Measurements from ENCODE around the gene VAT1.
"Not testable (repeated sequence)": the region's sequence is repeated elsewhere in the genome, so short reads cannot be mapped to it uniquely, and the experiment has no call there.

Gene VAT1

DNA sequence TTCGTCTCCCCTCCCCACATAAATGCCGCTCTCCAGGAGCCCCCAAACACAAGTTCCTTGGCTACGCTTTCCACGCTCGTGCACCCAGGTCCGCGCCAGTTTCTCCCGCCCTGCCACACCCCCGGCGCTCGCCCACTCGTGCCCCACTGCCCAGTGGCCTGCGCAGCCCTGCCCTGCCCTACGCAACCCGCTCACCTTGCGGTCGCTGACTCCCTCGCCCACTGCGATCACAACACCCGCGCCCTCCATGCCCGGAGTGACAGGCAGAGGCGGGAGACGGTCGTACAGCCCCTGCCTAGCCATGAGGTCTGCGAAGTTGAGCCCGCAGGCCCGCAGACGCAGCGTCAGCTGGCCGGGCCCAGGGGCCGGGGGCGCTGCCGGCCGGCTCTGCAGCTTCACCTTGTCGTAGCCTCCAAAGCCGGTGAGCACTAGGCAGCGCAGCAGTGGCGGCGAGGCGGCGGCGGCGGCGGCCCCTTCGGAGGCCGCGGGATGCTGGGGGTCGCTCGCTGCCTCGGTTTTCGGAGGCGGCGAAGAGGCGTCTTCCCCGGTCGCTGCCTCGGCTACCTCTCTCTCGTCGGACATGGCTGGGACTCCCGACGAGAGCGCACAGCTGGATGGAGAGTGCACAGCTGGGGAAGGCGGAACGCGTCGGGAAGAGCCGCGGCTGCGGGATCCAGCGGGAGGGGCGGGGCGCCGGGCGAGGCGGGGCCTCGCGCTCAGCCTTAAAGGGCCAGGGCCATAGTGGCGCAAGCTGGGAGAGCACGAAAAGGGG lies at the start of gene VAT1:
TSS of gene VAT1 (minus strand) at position 645 of the 772 bp plus-strand sequence. CDS start at position 582, 63 bp downstream.
- DNase-seq = peak; percentile 74

DNA sequence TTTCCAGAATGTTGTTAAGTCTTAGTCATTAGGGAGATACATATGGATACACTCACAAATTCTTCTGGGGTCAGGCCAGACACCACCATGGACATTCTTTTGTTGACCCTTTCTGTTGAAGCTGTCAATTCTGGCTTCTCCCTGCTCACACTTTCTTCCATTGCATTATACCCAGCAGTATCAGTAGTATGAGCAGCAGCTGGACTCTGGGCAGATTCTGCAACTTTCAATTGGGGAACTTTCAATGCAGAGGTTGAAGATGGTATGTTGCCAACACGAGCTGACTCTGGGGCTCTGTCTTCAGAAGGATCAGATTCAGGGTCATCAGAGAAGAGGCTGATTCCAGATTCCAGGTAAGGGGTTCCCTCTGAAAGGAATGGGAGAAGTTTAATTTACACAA lies 48.7 kb upstream of the VAT1 start:
- no peak for DNase-seq

DNA sequence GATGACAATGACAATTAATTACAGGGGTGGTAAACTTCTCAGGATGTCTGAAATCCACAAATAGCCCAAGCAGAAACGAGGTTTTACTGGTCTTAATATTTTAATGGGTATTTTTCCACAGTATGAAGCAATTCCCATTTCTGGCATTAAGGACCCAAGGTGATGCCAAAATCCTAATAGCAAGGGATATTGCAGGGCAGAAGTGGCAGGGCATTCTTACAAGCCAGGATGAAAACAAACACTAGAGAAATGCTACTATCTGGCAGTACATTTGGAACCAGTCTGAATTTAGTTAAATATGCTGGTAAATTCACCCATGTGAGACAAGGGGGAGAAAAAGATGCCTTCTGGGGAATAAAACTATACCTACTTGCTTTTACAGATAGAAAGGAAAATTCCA lies 48.1 kb upstream of the VAT1 start:
- no peak for DNase-seq

DNA sequence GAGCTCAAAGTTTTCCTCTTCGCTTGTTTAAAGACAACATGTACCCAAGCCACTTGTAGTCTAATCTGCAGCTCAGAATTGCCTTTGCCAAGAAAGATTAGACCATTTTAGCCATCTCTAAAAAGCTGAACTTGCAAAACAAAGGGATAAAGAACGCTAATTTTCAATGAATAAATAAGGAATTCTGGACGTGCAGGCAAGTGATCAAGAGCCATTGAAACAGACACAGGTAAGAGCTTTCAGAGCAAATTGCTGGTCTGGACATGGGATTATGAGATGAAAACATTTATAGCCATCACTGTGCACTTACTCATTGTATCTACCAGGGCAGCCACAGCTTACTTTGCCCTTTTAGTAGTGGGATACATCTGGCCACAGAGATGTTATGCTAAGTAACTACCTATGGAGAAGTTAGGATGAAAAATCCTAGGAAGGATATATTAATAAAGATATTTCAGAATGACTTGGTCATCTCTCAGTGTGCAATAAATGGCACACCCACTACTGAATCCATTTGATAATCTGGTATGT lies 47.2 kb upstream of the VAT1 start:
- DNase-seq = no peak

DNA sequence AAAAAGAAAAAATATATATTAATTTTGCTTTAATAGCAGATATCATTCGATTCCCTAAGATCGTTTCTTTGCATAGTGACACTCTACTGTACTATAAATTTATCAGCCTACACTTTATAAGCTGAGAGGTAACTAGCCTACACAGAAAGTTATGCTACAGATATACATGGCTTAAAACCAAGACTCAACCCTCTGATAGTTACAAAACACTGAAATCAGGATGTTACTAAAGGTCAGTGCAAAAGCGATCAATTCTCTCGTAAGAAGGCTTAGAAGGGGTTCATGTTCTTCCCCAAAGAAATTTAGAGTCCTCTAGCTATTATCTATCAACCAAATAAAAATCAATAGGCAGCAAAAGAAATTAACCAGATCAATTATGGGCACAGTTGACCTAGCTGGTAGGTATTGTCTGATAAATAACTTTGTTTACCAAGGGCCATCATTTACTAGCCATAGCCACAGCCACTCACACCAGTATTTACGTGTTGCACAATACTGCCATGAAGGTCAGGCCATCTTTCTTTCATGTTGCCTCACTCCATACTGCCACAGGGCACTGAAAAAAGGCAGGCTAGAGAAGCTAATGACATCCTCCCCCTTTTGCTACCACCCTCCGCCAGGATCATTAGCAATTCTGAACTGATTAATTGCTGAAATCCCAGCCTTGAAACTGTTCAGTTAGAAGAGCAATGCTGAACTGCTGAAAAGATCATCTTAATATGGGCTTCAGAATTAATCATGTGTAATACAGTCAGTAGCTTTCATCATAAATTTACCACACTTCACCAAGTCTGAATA lies 46.6 kb upstream of the VAT1 start:
- no peak for DNase-seq

DNA sequence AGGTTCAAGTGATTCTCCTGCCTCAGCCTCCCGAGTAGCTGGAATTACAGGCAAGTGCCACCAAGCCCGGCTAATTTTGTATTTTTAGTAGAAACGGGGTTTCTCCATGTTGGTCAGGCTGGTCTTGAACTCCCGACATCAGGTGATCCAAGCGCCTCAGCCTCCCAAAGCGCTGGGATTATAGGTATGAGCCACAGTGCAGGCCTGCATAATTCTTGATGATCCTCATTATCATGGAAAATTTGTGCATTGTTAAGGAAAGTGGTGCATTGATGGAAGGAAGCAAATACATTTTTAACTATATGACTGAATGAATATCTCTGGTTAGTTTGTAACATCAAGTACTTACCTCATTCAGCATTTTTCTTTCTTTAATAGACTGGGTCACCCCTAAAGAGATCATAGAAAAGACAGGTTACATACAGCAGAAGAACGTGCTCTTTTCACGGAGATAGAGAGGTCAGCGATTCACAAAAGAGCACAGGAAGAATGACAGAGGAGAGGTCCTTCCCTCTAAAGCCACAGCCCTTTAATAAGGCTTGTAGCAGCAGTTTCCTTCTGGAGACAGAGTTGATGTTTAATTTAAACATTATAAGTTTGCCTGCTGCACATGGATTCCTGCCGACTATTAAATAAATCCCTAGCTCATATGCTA lies 40.9 kb upstream of the VAT1 start:
- DNase-seq = no peak

DNA sequence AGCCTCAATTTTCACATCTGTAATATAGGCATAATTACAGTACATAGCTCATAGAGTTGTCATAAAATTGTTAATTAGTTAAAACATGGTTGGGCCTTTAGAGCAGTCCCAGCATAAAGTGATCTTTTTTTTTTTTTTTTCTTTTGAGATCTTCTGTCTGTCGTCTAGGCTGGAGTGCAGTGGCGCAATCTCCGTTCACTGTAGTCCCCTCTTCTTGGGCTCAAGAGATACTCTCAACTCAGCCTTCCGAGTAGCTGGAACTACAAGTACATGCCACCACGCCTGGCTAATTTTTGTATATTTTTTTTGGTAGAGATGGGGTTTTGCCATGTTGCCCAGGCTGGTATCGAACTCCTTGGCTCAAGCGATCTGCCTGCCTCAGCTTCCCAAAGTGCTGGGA lies 33.9 kb upstream of the VAT1 start:
- DNase-seq = no peak

DNA sequence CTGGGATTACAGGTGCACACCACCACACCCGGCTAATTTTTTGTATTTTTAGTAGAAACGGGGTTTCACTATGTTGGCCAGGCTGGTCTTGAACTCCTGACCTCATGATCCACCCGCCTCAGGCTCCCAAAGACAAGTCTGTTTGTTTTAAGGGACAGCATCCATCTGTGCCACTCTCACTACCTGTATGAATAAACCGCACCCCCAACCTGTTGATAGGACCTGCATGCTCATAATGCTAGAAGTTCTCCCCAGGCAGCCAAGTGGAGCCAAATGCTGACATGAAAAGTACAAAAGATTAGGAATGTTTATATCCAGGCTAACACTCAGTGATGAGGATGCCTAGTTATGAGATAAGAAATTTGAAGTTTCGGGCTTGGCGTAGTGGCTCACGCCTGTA lies 30.8 kb upstream of the VAT1 start:
- DNase-seq = not testable (repeated sequence)

DNA sequence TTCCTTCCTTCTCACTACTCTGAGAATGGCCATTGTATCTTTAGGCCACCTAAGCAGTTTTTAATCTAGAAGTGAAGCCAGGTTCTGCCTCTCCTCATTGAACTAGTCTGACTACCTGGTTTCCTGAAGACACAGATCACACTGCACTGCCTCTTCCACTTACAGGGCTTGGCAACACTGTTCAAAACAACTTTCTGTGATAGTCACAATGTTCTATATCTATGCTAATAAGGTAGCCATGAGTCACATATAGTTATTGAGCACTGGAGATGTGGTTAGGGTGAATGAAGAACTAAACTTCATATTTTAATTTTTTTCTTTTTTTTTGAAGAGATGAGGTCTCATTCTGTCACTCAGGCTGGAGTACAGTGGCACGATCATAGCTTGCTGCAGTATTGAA lies 29.8 kb upstream of the VAT1 start:
- no peak for DNase-seq

DNA sequence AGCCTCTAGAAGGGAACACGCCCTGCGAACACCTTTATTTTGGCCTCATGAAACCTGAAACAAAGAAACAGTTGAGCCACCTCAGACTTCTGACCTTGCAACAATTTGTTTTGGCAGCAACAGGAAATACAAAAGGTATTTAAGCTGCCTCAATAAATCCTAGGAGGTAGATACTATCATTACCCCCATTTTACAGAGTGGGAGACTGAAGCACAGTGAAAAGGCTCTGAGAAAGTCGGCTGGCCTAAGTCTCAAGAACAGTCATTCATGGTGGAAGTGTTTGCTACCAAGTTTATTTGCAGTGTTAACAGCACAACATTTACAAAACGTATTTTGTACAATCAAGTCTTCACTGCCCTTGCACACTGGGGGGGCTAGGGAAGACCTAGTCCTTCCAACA lies 21.8 kb upstream of the VAT1 start:
- no peak for DNase-seq

DNA sequence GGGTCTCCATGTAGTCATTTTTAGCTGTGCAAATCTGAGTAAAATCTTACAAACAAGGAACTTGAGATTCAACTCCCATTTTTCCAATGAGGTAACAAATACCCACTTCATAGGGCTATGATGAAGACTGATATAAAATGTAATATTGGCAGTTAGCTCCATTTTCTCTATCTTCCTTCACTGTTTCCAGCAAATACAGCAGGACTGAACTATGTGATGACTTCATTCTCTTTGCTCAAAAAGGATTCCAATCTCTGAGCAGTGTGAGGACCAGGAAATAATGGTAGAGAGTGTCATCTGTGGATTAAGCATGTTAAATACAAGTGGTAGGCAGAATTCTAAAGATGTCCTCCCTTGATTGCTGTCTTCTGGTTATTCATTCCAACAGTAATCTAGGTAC lies 21.1 kb upstream of the VAT1 start:
- no peak for DNase-seq

DNA sequence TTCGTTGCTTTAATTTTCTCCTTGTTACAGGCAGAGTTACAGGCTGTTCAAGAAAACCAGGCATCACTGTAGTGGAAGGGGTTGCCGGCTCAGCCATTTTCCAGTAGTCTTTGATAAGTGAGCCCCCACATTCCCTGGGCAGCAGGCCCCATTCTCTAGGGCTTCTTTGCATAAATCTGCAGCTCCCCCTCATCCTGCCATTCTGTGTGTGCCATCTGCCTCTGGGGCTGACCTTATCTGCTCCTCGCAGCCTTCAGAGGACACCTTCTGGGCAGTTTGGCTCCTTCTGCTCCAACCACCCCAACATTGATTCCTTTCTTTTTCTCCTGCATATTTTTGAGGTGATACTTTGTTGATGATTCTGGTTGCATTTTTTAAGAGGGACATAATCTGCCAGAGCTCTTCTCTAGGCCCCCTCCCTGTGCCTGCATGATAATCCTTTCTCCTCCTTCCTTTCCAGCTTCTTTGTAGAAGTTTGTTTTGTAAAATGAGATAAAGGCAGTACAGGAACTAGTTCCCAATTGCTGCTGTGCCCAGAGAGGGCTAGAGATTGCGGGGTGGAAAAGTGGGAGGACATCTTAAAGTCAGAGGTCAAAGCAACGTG lies 19.9 kb upstream of the VAT1 start:
- no peak for DNase-seq

DNA sequence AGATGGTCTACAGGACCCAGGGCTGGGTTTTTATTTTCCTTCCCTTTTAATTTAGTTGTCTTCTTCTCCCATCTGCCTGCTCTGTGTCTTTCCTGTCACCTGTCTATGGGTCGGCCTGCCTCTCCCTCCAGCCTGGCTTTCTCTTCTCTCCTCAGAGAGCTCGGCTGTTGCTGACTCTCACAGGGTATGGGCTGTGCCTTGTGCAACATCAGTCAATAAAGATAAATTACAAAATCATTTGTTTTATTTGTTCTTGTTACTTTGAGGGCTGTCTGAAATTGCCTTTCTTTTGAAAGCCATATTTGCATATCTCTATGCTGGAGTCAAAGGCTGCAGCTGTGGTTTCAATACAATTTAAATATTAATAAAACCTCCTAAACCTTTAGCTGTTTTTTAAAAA lies 18.5 kb upstream of the VAT1 start:
- no peak for DNase-seq

DNA sequence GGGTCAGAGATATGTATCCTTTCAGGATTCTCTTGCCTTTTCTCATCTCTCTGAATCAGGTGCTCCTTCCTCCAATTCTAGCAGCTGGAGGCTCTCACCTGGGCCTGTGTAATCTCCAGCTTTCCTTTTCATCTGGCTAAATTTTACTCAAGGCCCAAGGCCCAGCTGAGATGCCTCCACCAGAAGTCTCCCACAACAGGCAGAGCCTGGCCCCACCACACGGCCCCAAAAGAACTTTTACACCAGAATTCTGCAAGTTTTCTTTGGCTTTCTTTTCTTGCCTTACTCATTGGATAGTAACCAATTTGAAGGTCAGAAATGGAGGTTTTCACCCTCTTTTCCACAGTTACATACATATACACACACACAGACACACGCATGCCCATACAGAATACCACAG lies 17.5 kb upstream of the VAT1 start:
- no peak for DNase-seq

DNA sequence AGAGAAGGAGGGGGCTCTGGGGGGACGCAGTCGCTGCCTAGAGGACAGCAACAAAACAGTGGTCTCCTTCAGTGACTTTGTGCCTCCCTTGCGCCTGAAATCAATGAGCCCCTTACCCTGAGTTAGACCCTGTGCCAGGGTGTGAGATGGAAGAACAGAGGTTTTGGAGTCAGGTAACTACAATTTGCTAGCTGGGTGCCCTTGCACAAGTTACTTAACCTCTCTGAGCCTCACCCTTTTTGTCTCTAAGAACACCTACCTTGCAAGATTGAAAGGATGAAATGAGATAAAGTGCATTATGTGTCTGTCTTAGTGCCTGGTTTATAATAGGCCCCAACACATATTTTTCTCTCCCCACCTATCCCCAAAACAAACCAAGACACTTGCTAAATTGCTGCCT lies 12.7 kb upstream of the VAT1 start:
- no peak for DNase-seq

DNA sequence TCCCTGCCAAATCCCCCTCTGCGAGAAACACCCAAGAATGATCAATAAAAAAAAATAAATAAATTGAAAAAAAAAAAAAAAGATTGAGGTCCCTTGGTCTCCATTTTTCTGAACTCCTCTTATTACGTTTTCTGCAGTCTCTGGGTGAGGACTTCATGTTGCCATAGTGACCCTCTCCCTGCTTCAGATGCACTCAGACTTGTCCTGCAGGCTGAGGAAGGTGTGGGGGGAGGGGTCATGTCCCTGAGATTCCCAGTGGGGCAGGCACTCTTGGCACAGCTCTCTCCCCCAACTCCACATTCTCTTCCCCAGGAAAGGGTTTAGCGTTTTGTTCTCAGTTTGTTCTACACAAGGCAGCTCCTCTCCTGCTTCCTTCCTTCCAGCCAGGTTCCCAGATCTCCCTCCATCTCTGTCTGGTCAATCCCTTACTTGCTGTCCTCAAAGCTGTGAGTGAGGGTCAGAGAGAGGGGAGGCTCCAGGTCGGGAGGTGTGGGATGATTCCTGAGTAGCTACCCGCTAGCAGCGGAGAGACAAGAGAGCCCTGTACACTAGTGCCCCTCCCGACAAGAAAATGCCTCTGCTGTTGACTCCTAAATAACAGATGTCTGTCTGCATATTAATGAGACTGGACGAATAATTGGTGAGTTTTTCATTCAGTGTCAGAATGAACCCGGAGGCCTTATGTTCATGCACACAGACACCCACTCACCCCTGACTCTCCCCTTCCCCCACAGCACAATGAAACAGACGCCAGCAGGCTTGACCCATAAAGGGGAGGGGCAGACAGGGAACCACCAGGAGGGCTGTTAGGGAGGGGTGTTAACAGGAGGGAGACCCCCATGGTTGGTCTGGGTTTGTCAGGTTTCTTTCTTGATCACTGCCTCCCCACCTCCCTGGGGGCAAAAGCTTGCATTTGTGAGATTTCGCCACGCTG lies 12.0 kb upstream of the VAT1 start:
- no peak for DNase-seq

DNA sequence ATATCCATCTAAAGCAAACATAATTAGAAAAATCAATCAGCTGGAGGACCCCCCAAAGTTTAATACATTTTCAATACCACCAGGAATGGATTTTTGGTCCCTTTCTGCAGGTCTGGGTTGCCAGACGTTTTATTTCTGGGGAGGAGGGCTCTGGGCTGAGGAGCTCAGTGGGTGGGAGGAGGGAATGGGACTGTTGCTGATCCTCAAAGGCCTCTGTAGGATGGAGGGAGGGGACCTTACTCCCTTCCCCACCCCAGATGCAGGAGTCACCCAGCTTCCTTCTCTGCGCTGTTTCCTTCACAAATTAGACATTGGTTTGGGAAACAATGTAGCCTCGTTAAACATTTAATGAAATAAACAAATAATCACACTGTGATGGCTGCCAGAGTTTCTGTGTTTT lies 9.5 kb upstream of the VAT1 start:
- DNase-seq = no peak

DNA sequence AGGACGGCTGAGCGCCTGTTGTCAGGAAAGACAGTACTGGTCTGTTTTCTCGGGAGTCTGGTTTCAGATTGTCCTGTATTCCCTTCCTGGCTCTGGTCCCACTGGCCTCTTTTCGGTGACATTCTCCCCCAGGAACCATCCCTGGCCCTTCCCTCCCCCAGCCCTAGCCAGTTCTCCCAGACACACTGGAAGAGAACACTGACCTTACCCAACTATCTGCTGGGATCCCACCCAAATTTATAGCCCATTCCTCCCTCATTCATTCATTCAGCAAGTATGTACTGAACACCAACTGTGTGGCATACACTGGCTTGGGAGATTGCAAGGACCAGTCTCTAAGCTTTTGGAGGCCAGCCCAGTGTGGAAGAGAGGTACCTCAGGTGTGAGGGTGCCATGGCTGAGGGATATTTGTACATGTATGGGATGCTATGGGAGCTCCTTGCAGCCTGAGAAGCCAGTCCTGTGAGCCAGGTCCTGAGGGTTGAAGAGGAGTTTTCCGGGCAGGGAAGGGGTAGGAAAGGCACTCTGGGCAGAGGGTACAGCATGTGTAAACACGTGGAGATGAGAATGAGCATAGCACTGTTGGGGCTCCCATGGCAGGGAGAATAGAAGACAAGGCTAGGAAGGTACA lies 8.1 kb upstream of the VAT1 start:
- DNase-seq = no peak

DNA sequence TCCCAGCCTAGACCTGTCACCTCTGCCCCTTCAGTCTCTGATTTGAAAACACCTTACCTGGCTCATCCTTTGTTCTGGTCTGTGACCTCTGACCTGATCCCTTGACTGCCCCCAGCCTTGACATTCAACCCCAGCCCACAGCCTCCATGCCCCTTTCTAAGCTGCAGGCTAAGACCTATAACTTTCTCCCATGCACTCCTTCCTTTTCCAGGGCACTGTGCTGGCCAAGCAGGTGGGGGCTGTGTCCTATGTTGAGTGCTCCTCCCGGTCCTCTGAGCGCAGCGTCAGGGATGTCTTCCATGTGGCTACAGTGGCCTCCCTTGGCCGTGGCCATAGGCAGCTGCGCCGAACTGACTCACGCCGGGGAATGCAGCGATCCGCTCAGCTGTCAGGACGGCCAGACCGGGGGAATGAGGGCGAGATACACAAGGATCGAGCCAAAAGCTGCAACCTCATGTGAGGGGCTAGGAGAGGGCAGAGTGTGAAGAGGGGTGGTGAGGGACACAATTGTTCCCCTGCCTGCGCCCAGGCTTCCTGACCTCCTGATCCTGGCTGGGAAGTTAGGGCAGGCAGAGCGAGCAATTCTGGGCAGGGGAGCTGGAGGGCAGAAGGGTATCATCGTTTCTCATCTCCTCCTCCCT lies 6.2 kb upstream of the VAT1 start:
- no peak for DNase-seq

DNA sequence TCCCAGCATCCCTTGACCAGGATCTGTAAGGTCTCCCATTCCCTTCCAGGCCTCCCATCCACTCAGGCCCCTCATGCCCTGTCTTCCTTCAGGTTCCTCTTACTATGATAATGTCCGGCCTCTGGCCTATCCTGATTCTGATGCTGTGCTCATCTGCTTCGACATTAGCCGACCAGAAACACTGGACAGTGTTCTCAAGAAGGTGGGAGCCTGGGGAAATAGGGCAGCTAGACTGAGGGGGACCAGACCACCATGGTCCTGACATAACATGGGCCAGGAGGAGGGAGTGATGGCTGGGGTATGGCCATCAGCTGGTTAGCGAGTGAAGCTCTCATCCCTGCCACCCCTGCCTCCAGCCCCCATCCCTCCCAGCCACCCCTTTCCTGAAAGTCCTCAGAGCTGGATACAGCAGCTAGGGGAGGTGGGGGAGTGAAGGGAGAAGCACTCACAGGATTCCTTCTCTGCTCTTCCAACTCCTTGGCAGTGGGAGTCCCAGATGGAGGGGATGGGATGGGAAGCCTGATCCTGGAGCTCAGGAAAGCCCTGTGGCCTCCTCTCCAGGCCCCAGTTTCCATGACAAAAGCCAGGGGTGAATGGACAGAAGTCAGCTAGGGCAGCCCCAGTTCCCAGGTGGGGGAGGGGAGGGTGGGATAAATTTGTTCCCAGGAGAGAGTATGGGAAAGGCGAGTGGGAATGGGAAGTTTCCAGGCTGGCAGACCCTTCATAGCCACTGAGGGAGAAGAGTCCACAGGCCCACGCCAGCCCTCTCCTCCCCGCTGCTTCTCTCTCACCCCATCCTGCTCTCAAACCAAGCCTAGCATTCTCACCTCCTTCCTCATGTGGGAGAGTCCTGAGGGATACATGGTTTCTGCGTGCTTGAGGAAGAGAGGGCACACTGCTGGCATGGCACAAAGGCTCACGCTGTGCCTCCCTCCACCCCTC lies 5.2 kb upstream of the VAT1 start:
- no peak for DNase-seq
